DOHH2 (cell line): ENCODE measurements around the gene CGNL1.

Experiments used
- H3F3A ChIP-seq: fragments of 200-600 bp; sonication (generic), shearing (Covaris generic); 2 replicates; pipeline ENCODE4 v1.6.0; 2016; ENCODE audit warnings: antibody characterized with exemption, mild to moderate bottlenecking; ENCODE audit not compliant: control insufficient read depth, insufficient read depth
- H3K27ac ChIP-seq: fragments of 200-600 bp; sonication (generic); 2 replicates; pipeline ENCODE4 v1.5.1; 2014; ENCODE audit warnings: low read depth, mild to moderate bottlenecking, low read length, moderate library complexity
- H3K27me3 ChIP-seq: fragments of 200-600 bp; sonication (generic); 2 replicates; pipeline ENCODE4 v1.6.1; 2014; ENCODE audit warnings: mild to moderate bottlenecking, low read length, mixed read lengths; ENCODE audit not compliant: control insufficient read depth
- H3K36me3 ChIP-seq: fragments of 200-600 bp; sonication (generic); 2 replicates; pipeline ENCODE4 v1.6.1; 2014; ENCODE audit warnings: mild to moderate bottlenecking, low read length, moderate library complexity, mixed read lengths; ENCODE audit not compliant: control insufficient read depth
- H3K4me1 ChIP-seq: fragments of 200-600 bp; sonication (generic); 2 replicates; pipeline ENCODE4 v1.6.1; 2014; ENCODE audit warnings: mild to moderate bottlenecking, low read length, mixed read lengths; ENCODE audit not compliant: control insufficient read depth
- H3K4me2 ChIP-seq: fragments of 200-600 bp; sonication (generic); 2 replicates; pipeline ENCODE4 v1.6.0; 2014; ENCODE audit warnings: mild to moderate bottlenecking, low read length, moderate library complexity
- H3K4me3 ChIP-seq: fragments of 200-600 bp; sonication (generic); 2 replicates; pipeline ENCODE4 v1.5.1; 2014; ENCODE audit warnings: mild to moderate bottlenecking, low read length, mixed read lengths
- H3K79me2 ChIP-seq: fragments of 200-600 bp; sonication (generic); 2 replicates; pipeline ENCODE4 v1.6.1; 2014; ENCODE audit warnings: mild to moderate bottlenecking, low read length, mixed read lengths; ENCODE audit not compliant: control insufficient read depth
- H3K9me2 ChIP-seq: fragments of 200-600 bp; sonication (generic); replicated peaks from 2 replicates; pipeline ENCODE4 v1.6.1; 2014; ENCODE audit warnings: mild to moderate bottlenecking, low read length, mixed read lengths; ENCODE audit not compliant: control insufficient read depth
- H3K9me3 ChIP-seq: fragments of 200-600 bp; sonication (generic); 2 replicates; pipeline ENCODE4 v1.6.1; 2014; ENCODE audit warnings: antibody characterized with exemption, low read length, mixed read lengths; ENCODE audit not compliant: control insufficient read depth, insufficient read depth
- H4K20me1 ChIP-seq: fragments of 200-600 bp; sonication (generic); 2 replicates; pipeline ENCODE4 v1.6.0; 2014; ENCODE audit warnings: low read depth, mild to moderate bottlenecking, antibody characterized with exemption, low read length, moderate library complexity; ENCODE audit not compliant: control insufficient read depth, insufficient read depth
- EZH2phosphoT487 ChIP-seq: fragments of 200-600 bp; sonication (generic); IDR thresholded peaks from 2 replicates; pipeline ENCODE4 v1.6.1; 2017; ENCODE audit warnings: borderline replicate concordance, mild to moderate bottlenecking, antibody characterized with exemption, low read length, moderate library complexity, mixed read lengths
- TF ChIP-seq, protein P1 (sequence below): fragments of 200-600 bp; sonication (generic); IDR thresholded peaks from one replicate; pipeline ENCODE4 v1.5.1; 2014; ENCODE audit warnings: antibody characterized with exemption, mild to moderate bottlenecking, low read depth, low read length; ENCODE audit not compliant: poor library complexity, severe bottlenecking

CGNL1 gene

DNA sequence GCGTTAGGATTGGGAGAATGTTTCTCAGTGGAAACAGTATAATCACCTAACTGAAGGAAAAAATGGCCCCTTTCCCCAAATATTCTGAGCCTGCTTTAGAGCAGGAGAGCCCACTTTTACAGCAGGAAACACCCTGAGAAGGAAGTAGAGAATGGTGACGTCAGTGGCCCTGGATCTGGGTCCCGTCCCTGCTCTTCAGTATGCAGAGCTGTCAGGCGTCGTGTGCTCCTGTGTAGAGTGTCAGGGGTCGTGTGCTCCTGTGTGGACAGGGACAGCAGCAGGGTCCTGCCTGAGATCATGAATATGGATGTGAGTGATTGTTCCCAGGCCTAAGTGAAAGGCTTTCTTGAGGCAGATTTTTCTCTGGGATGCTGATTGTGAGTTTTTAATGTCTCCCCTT, 45.2 kb downstream of the CGNL1 start:
- TF ChIP-seq, protein P1, sequence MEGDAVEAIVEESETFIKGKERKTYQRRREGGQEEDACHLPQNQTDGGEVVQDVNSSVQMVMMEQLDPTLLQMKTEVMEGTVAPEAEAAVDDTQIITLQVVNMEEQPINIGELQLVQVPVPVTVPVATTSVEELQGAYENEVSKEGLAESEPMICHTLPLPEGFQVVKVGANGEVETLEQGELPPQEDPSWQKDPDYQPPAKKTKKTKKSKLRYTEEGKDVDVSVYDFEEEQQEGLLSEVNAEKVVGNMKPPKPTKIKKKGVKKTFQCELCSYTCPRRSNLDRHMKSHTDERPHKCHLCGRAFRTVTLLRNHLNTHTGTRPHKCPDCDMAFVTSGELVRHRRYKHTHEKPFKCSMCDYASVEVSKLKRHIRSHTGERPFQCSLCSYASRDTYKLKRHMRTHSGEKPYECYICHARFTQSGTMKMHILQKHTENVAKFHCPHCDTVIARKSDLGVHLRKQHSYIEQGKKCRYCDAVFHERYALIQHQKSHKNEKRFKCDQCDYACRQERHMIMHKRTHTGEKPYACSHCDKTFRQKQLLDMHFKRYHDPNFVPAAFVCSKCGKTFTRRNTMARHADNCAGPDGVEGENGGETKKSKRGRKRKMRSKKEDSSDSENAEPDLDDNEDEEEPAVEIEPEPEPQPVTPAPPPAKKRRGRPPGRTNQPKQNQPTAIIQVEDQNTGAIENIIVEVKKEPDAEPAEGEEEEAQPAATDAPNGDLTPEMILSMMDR: no peak
- no peak for TF ChIP-seq EZH2phosphoT487
- H3K79me2 ChIP-seq: no peaks in the 10 kb centered on the region
- H3K36me3 ChIP-seq: no peaks in the 10 kb centered on the region
- no peaks in the 10 kb centered on the region for H3K27me3 ChIP-seq
- H3K4me3 ChIP-seq: no peak overlapping the region
- no peak overlapping the region for H3K27ac ChIP-seq
- no peak overlapping the region for H3K4me2 ChIP-seq
- no peaks in the 10 kb centered on the region for H3K9me3 ChIP-seq
- H4K20me1 ChIP-seq: no peaks in the 10 kb centered on the region
- no peaks in the 10 kb centered on the region for H3K9me2 ChIP-seq
- H3K4me1 ChIP-seq: no peaks in the 10 kb centered on the region
- no peaks in the 10 kb centered on the region for H3F3A ChIP-seq

DNA sequence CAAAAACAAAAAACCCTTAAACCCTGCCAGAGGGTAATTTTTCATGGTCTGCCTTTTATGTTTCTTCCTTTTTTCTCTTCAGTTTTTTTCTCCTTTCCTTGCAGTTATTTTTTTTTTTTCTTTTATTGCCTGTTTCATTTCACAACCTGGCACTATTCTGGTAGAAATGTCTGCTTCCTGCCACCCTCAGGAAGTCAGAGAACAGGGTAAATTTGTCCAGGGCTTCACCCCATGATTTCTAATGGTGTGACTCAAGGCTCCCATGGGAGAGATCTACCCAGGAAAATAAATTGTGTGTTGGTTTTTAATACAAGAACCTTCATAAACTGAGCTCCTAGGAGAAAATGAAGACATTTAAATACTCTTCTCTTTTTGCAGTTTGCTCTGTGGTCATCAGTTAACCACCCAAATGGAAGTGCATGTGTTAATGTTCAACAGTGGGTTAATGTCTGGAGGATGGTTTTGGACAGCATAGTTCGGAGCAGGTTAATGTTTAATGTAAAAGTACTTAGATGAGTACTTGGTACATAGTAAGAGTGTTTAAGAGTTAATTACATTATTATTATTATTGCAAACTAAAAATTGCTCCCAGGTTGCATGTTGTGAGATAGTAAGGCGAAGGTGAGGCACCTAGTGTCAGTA, 45.9 kb downstream of the CGNL1 start:
- Histone ChIP-seq H3K4me2 (no peak overlapping the region), H3K27me3 (no peaks in the 10 kb centered on the region), H3K27ac (no peak overlapping the region), H3K79me2 (no peaks in the 10 kb centered on the region), H4K20me1 (no peaks in the 10 kb centered on the region), H3K4me3 (no peak overlapping the region), H3K4me1 (no peaks in the 10 kb centered on the region), H3K9me3 (no peaks in the 10 kb centered on the region), H3K36me3 (no peaks in the 10 kb centered on the region), H3K9me2 (no peaks in the 10 kb centered on the region), H3F3A (no peaks in the 10 kb centered on the region)
- TF ChIP-seq EZH2phosphoT487: no peak
- TF ChIP-seq, protein P1: no peak

DNA sequence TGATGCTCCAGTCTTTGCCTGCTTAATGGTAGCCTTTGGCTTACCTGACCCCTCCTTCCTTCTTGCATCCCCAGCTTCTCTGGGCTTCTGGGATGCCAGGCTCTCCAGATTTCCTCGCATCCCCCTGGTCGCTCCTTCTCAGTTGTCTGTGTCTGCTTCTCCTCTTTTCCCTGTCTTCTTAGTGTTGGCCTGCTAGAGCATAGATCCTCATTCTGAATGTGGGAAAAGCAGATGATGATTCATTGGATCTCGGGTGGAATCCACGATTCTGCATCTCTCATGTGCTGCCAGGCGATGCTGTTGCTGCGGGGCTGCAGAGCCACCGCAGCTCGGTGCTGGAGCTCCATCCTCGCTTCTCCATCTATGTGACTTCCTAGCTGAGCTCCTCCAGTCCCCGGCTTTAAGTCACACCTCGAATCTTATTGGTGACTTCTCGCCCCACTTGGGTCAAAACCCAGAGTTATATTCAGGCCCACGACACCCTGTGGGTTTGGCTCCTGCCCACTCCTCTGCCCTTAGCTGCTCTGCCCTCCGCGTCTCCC, 47.4 kb downstream of the CGNL1 start:
- H3K4me1 ChIP-seq: no peaks in the 10 kb centered on the region

More for the DNA sequence above, 47.4 kb downstream of the CGNL1 start:
- Histone ChIP-seq H3F3A (no peaks in the 10 kb centered on the region), H3K36me3 (no peaks in the 10 kb centered on the region), H3K4me2 (no peak overlapping the region), H3K4me3 (no peak overlapping the region), H3K27me3 (no peaks in the 10 kb centered on the region), H3K9me2 (no peaks in the 10 kb centered on the region), H3K27ac (no peak overlapping the region), H3K79me2 (no peaks in the 10 kb centered on the region), H4K20me1 (no peaks in the 10 kb centered on the region), H3K9me3 (no peaks in the 10 kb centered on the region)
- TF ChIP-seq, protein P1: no peak
- TF ChIP-seq EZH2phosphoT487: no peak
